Measurements from ENCODE around the gene CLCA1.

DNA sequence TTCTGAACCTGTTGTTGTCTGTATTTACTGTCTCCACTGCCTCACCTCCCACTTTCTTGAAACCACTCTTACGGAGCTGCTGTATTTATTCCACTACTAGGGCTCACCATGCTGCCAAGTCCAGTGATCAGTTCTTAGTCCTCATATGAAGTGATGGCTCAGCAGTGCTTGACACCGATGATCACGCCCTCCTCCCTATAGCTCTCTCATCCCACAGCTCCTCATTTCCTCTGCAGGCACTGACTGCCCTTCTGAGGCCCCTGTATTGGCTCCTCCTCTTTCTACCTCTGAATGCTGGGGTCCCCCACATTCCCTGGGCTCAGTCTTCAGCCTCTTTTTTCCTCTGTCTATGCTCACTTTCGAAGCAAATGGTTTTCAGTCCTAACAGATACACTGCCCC, 3.4 kb downstream of the CLCA1 start:
- no peak for TF ChIP-seq POLR2A (IDR thresholded peaks at IDR 0.05)
- TF ChIP-seq, protein P1, sequence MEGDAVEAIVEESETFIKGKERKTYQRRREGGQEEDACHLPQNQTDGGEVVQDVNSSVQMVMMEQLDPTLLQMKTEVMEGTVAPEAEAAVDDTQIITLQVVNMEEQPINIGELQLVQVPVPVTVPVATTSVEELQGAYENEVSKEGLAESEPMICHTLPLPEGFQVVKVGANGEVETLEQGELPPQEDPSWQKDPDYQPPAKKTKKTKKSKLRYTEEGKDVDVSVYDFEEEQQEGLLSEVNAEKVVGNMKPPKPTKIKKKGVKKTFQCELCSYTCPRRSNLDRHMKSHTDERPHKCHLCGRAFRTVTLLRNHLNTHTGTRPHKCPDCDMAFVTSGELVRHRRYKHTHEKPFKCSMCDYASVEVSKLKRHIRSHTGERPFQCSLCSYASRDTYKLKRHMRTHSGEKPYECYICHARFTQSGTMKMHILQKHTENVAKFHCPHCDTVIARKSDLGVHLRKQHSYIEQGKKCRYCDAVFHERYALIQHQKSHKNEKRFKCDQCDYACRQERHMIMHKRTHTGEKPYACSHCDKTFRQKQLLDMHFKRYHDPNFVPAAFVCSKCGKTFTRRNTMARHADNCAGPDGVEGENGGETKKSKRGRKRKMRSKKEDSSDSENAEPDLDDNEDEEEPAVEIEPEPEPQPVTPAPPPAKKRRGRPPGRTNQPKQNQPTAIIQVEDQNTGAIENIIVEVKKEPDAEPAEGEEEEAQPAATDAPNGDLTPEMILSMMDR (IDR thresholded peaks at IDR 0.05) = no peak

Data from vagina (tissue), 2 donors.